ENCODE measurements around the gene SNCAIP. TPM values are rescaled to one million over a fixed set of nuclear protein-coding genes. Genes with fewer than 3 reads are reported as not detected.

SNCAIP gene
- total RNA-seq, 4 donors from 2014 or later: 0.57 to 12.4 (median 1.7) TPM

DNA sequence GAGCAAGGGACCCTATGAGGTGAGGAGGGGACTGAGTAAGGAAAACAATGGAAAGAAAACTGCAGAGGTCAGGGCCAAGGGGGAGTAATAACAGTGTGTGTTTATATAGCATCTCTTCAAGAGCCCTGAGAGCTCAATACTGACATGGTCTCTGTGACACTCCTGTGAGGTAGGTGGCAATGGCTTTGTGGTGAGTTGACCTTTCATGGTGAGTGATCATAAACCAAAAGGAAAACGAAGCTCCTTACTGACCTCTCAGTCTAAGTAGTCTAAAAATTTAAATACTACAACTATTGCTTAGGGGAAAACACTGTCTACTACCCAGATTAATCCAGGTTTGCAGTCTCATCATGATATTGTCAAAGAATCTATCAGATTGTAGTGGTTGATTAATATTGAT is 130.9 kb downstream of the SNCAIP start:
- no peak overlapping the region for H3K4me3 ChIP-seq
- H3K9me3 ChIP-seq: no peaks in the 10 kb centered on the region
- H3K27ac ChIP-seq: no peak overlapping the region
- no peak for DNase-seq
- H3K4me1 ChIP-seq: no peaks in the 10 kb centered on the region
- H3K27me3 ChIP-seq: no peaks in the 10 kb centered on the region
- TF ChIP-seq CTCF (IDR thresholded peaks at IDR 0.05) (no peak), POLR2A (IDR thresholded peaks at IDR 0.05) (no peak)
- H3K36me3 ChIP-seq: no peaks in the 10 kb centered on the region

DNA sequence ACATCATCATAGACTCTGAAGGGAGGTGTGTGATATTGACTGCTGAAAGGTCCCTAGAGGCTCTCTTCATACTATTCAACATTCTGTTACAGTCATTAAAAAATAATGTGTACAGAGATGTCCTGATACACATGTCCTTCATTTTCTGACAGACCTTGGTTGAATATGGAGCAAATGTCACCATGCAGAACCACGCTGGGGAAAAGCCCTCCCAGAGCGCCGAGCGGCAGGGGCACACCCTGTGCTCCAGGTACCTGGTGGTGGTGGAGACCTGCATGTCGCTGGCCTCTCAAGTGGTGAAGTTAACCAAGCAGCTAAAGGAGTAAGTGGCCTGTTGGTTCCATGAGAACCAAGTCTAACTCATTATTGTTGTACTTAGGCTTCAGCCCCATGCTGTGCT is 132.4 kb downstream of the SNCAIP start:
- no peaks in the 10 kb centered on the region for H3K27me3 ChIP-seq
- no peaks in the 10 kb centered on the region for H3K9me3 ChIP-seq
- TF ChIP-seq POLR2A (IDR thresholded peaks at IDR 0.05) (no peak), CTCF (IDR thresholded peaks at IDR 0.05) (no peak)
- no peak overlapping the region for H3K4me3 ChIP-seq
- no peaks in the 10 kb centered on the region for H3K4me1 ChIP-seq
- DNase-seq: no peak
- no peaks in the 10 kb centered on the region for H3K36me3 ChIP-seq
- H3K27ac ChIP-seq: no peak overlapping the region

DNA sequence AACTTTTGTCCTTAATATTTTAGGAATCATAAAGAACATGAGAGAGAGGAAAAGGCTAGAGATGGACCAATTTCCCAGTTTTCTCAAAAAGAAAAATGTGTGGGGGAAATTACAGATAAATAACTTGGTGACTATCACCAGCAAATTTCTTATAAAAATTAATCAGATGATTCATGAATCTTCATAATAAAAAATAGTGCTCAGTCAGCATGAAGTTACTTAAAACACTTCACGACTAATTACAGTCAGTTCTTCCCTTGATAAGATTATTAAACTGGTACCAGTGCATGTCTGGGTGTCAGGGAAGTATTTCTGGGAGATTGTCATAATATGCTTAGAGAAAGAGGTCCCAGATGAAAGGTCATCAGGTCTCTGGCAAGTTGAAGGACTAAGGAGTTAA is 133.0 kb downstream of the SNCAIP start:
- Histone ChIP-seq H3K4me1 (no peaks in the 10 kb centered on the region), H3K36me3 (no peaks in the 10 kb centered on the region), H3K27ac (no peak overlapping the region), H3K27me3 (no peaks in the 10 kb centered on the region), H3K4me3 (no peak overlapping the region), H3K9me3 (no peaks in the 10 kb centered on the region)
- TF ChIP-seq POLR2A (IDR thresholded peaks at IDR 0.05) (no peak), CTCF (IDR thresholded peaks at IDR 0.05) (no peak)
- no peak for DNase-seq

DNA sequence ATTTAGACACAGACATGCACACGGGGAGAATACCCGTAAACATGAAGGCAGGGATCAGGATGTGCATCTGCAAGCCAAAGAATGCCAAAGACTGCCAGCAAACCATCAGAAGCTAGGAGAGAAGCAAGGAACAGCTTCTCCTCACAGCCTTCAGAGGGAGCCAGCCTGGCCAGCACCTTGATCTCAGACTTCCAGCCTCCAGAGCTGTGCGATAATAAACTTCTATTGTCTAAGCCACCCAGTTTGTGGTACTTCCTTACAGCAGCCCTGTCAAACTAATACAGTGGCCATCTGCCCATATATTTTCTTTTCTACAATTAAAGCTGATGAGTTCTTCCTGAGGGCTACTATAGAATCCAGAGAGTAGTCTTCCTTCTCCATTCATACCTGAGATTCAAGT is 135.0 kb downstream of the SNCAIP start:
- no peaks in the 10 kb centered on the region for H3K36me3 ChIP-seq
- H3K4me3 ChIP-seq: no peak overlapping the region
- H3K9me3 ChIP-seq: no peaks in the 10 kb centered on the region
- no peak for DNase-seq
- H3K27ac ChIP-seq: no peak overlapping the region
- H3K4me1 ChIP-seq: no peaks in the 10 kb centered on the region
- H3K27me3 ChIP-seq: no peaks in the 10 kb centered on the region
- TF ChIP-seq POLR2A (IDR thresholded peaks at IDR 0.05) (no peak), CTCF (IDR thresholded peaks at IDR 0.05) (no peak)

DNA sequence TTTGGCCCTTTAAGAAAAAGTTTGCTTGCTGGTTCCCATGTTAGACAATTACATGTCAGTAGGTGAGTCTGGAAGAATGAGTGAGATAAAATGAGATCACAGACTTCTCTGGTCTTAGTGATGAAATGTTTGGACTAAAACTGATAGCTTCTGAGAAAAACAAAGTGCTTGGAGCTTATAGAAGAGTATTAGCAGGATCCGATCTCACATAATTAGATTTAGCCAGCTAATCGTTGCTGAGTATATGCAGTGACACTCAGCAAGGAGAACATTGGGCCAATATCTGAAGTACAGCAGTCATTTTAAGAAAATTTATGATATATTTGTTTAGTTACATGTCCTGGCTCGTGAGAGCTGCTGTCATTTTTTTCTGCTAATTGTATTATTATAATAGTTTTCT is 135.8 kb downstream of the SNCAIP start:
- H3K27me3 ChIP-seq: no peaks in the 10 kb centered on the region
- no peaks in the 10 kb centered on the region for H3K9me3 ChIP-seq
- H3K27ac ChIP-seq: no peak overlapping the region
- DNase-seq: no peak
- no peaks in the 10 kb centered on the region for H3K36me3 ChIP-seq
- no peaks in the 10 kb centered on the region for H3K4me1 ChIP-seq
- TF ChIP-seq POLR2A (IDR thresholded peaks at IDR 0.05) (no peak), CTCF (IDR thresholded peaks at IDR 0.05) (no peak)
- H3K4me3 ChIP-seq: no peak overlapping the region

- H3K27ac ChIP-seq: no peak overlapping the region
- H3K9me3 ChIP-seq: no peaks in the 10 kb centered on the region
- TF ChIP-seq CTCF (IDR thresholded peaks at IDR 0.05): no peak
- no peak for TF ChIP-seq POLR2A (IDR thresholded peaks at IDR 0.05)
- H3K27me3 ChIP-seq: no peaks in the 10 kb centered on the region
- no peaks in the 10 kb centered on the region for H3K36me3 ChIP-seq
- no peak for DNase-seq
- H3K4me3 ChIP-seq: no peak overlapping the region
- H3K4me1 ChIP-seq: no peaks in the 10 kb centered on the region
These were observed 142.5 kb downstream of the SNCAIP start for GRCh38 chr5:122454541-122454940.
